C4-2B (cell line): Measurements from ENCODE around the gene PHF12.

Experiments used
- ZFX ChIP-seq: fragments of 450-650 bp; IDR thresholded peaks from 2 replicates; pipeline ENCODE4 v1.6.1; 2017
- TF ChIP-seq, protein P1 (sequence below): fragments of 450-650 bp; conservative IDR thresholded peaks from 2 replicates; pipeline ENCODE4 v1.5.1; 2017; ENCODE audit warnings: mild to moderate bottlenecking

DNA sequence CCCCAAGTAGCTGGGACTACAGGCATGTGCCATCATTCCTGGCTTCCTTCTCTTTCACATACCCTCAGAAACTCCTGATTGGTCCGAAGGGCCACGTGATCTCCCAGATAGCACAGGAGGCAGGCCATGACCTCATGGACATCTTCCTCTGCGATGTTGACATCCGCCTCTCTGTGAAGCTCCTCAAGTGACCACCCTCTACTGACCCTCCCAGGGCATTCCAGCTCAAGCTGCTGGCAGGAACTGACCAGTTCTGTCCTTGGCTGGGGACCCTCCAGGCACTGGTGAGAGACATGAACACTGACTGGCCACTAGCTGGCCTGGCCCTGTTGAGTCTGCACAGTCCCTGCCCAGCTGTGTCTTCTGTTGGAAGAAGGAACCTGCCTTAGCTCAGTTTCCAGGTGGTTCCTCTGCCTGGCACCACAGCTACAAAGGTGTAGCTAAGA lies 90.9 kb downstream of the PHF12 start:
- TF ChIP-seq, protein P1, sequence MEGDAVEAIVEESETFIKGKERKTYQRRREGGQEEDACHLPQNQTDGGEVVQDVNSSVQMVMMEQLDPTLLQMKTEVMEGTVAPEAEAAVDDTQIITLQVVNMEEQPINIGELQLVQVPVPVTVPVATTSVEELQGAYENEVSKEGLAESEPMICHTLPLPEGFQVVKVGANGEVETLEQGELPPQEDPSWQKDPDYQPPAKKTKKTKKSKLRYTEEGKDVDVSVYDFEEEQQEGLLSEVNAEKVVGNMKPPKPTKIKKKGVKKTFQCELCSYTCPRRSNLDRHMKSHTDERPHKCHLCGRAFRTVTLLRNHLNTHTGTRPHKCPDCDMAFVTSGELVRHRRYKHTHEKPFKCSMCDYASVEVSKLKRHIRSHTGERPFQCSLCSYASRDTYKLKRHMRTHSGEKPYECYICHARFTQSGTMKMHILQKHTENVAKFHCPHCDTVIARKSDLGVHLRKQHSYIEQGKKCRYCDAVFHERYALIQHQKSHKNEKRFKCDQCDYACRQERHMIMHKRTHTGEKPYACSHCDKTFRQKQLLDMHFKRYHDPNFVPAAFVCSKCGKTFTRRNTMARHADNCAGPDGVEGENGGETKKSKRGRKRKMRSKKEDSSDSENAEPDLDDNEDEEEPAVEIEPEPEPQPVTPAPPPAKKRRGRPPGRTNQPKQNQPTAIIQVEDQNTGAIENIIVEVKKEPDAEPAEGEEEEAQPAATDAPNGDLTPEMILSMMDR = no peak
- no peak for TF ChIP-seq ZFX
